Upper lobe of right lung (tissue), 1 donor: ENCODE data around the gene YTHDC2. TPM values are rescaled to one million over a fixed set of nuclear protein-coding genes. Genes with fewer than 3 reads are reported as not detected.

Experiments
- ATAC-seq: fragments of 200-7000 bp; cut with Tn5 transposase; one replicate; pipeline ENCODE4 v1.9.1; 2020; ENCODE audit warnings: mild to moderate bottlenecking, moderate library complexity
- DNase-seq: peaks from one replicate; pipeline ENCODE4 v3.0.0-alpha.2; 2020
- H3K27ac ChIP-seq: fragments of 200-600 bp; one replicate; pipeline ENCODE4 v1.8.0; 2022
- H3K27me3 ChIP-seq: fragments of 200-600 bp; one replicate; pipeline ENCODE4 v1.8.0; 2022; ENCODE audit warnings: mild to moderate bottlenecking
- H3K36me3 ChIP-seq: fragments of 200-600 bp; one replicate; pipeline ENCODE4 v1.8.0; 2022
- H3K4me1 ChIP-seq: fragments of 200-600 bp; one replicate; pipeline ENCODE4 v1.8.0; 2022
- H3K4me3 ChIP-seq: fragments of 200-600 bp; one replicate; pipeline ENCODE4 v1.8.0; 2022; ENCODE audit warnings: mild to moderate bottlenecking
- H3K9me3 ChIP-seq: fragments of 200-600 bp; one replicate; pipeline ENCODE4 v1.8.0; 2022
- intact Hi-C: fragments of 100-400 bp; cut with DNase I; formaldehyde crosslinking; loops from one replicate; pipeline ENCODE4 v1.11.0; 2022
- total RNA-seq: library from RNA; stranded (reverse); fragmentation: NEBNext Ultra II Directional; extraction: Animal tissue kit (Norgen Biotek cat#: 25700); gene quantifications from one replicate; pipeline ENCODE4 v1.2.1, GENCODE V29; 2021
- TF ChIP-seq, protein P1 (sequence below): fragments of 200-600 bp; IDR thresholded peaks from one replicate; pipeline ENCODE4 v1.8.0; 2022; ENCODE audit warnings: antibody characterized with exemption
- donor health status: DM: no; HTN: yes; CAD: no; lungs with severe emphysema.

The YTHDC2 gene
- total RNA-seq, 1 donor from 2014 or later = 21.7 TPM

DNA sequence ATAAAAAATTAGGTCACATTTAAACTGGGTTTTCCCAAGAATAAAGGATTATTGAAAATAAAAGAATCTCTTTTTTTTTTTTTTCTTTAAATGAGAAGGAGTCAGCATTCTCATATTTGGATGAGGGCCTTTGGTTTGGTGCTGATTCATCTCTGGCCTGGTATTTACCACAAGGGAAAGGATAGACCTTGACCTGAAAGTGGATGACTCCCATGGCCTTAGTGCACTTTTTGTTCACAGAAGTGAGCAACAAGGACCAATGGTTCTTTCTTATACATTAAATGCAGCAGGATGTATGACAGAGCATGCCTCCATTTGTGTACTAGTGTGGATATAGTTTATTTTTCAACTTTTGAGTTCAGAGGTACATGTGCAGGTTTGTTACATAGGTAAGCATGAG lies 6.9 kb downstream of the YTHDC2 start:
- Histone ChIP-seq H3K4me3 (no peak overlapping the region), H3K9me3 (no peaks in the 10 kb centered on the region), H3K27me3 (no peaks in the 10 kb centered on the region), H3K4me1 (peaks cover 5% of the 10 kb centered on the region), H3K36me3 (peaks cover 8% of the 10 kb centered on the region), H3K27ac (no peak overlapping the region)
- TF ChIP-seq, protein P1, sequence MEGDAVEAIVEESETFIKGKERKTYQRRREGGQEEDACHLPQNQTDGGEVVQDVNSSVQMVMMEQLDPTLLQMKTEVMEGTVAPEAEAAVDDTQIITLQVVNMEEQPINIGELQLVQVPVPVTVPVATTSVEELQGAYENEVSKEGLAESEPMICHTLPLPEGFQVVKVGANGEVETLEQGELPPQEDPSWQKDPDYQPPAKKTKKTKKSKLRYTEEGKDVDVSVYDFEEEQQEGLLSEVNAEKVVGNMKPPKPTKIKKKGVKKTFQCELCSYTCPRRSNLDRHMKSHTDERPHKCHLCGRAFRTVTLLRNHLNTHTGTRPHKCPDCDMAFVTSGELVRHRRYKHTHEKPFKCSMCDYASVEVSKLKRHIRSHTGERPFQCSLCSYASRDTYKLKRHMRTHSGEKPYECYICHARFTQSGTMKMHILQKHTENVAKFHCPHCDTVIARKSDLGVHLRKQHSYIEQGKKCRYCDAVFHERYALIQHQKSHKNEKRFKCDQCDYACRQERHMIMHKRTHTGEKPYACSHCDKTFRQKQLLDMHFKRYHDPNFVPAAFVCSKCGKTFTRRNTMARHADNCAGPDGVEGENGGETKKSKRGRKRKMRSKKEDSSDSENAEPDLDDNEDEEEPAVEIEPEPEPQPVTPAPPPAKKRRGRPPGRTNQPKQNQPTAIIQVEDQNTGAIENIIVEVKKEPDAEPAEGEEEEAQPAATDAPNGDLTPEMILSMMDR = no peak
- ATAC-seq (no peak), DNase-seq (no peak)
- intact Hi-C loops = no loop called here

DNA sequence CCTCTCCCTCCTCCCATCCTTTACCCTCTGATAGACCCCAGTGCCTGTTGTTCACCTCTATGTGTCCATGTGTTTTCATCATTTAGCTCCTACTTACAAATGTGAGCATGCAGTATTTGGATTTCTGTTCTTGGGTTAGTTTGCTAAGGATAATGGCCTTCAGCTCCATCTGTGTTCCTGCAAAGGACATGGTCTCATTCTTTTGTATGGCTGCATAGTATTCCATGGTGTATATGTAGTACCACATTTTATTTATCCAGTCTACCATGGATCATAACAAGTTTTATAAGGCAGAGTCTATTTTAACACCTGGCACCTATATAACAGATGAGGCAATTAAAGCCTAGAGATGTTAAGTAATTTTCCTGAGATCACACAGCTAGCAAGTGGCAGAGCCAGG lies 7.4 kb downstream of the YTHDC2 start:
- intact Hi-C loops = no loop called here
- Histone ChIP-seq H3K4me1 (peaks cover 5% of the 10 kb centered on the region), H3K4me3 (no peak overlapping the region), H3K27ac (no peak overlapping the region), H3K27me3 (no peaks in the 10 kb centered on the region), H3K9me3 (no peaks in the 10 kb centered on the region), H3K36me3 (peaks cover 8% of the 10 kb centered on the region)
- no peak for ATAC-seq
- TF ChIP-seq, protein P1 = no peak
- DNase-seq = no peak

DNA sequence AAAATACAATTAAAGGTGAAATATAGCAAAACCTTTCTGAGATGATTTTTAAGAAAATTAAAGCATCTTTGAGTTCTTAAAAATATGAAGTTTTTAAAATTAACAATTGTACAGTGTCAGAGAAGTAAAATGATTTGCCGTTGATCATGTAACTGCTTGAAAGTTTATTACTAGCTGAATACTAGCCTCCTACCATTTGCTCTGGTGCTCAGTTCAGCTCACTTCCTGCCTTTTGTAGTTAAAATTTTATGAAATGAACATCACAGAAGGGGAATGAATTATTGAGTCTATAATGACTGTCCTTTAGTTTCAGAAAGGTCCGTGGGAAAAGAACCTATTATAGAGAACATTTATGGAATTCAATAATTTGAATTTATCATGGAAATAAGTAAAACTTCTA lies 9.7 kb downstream of the YTHDC2 start:
- TF ChIP-seq, protein P1 = no peak
- H3K4me1 ChIP-seq = peaks cover 5% of the 10 kb centered on the region
- DNase-seq (no peak), ATAC-seq (no peak)
- no peaks in the 10 kb centered on the region for H3K36me3 ChIP-seq
- H3K4me3 ChIP-seq = no peak overlapping the region
- intact Hi-C loops = no loop called here
- H3K27me3 ChIP-seq = no peaks in the 10 kb centered on the region
- H3K9me3 ChIP-seq = no peaks in the 10 kb centered on the region
- no peak overlapping the region for H3K27ac ChIP-seq

DNA sequence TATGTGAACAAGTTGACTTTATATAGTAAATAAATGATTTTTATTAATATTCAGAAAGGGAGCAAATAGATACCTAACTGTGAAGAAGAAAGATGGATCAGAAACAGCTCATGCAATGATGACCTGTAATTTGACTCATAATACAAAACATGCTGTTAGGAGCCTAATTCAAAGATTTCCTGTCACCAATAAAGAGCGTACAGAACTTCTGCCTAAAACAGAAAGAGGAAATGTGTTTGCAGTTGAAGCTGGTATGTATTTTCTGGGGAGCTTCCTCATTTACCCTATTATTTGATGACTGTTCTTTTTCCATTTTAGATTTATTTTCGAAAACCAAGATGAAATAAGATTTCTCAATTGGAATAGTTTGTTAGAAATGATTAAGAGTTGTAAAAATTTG lies 11.4 kb downstream of the YTHDC2 start:
- Histone ChIP-seq H3K27ac (no peak overlapping the region), H3K4me3 (no peak overlapping the region), H3K36me3 (no peaks in the 10 kb centered on the region), H3K27me3 (no peaks in the 10 kb centered on the region), H3K4me1 (peaks cover 5% of the 10 kb centered on the region), H3K9me3 (no peaks in the 10 kb centered on the region)
- intact Hi-C loops = no loop called here
- peak; percentile 66 for ATAC-seq
- no peak for DNase-seq
- TF ChIP-seq, protein P1 = no peak

DNA sequence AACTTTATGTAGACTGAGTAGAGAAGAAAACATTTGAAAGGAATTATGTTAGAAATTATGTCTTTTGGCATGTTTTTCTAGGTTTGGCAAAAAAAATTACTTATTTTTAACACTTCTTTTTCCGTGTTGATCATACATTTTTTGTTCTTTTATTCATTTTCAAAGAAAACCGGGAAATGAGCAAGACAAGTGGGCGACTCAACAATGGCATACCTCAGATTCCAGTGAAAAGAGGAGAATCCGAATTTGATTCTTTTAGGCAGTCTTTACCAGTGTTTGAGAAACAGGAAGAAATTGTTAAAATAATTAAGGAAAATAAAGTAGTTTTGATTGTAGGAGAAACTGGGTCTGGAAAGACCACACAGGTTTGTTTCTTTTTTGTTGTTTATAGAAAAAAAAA lies 12.9 kb downstream of the YTHDC2 start:
- H3K9me3 ChIP-seq = no peaks in the 10 kb centered on the region
- no peak overlapping the region for H3K27ac ChIP-seq
- no peak overlapping the region for H3K4me3 ChIP-seq
- intact Hi-C loops = no loop called here
- ATAC-seq = no peak
- H3K4me1 ChIP-seq = peaks cover 5% of the 10 kb centered on the region
- H3K36me3 ChIP-seq = no peaks in the 10 kb centered on the region
- TF ChIP-seq, protein P1 = no peak
- no peak for DNase-seq
- no peaks in the 10 kb centered on the region for H3K27me3 ChIP-seq

DNA sequence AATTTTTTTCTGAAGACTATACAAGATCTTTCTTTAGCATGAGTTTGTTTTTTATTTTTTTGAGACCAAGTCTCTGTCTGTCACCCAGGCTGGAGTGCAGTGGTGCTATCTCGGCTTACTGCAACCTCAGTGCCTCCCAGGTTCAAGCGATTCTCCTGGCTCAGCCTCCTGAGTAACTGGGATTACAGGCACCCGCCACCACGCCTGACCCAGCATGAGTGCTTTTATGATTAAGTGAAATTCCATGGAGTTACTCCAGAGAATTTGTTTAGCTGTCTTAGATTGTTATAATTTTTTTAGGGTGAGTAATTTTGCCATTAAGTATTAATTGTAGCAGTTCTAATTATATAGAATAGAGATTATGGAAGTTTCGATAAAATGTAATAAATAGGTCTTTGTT lies 14.3 kb downstream of the YTHDC2 start:
- H3K36me3 ChIP-seq = no peaks in the 10 kb centered on the region
- intact Hi-C loops = no loop called here
- H3K4me1 ChIP-seq = peaks cover 5% of the 10 kb centered on the region
- TF ChIP-seq, protein P1 = no peak
- ATAC-seq = no peak
- H3K4me3 ChIP-seq = no peak overlapping the region
- DNase-seq = no peak
- H3K27me3 ChIP-seq = no peaks in the 10 kb centered on the region
- no peak overlapping the region for H3K27ac ChIP-seq
- peaks cover 4% of the 10 kb centered on the region for H3K9me3 ChIP-seq
